GM18867 (cell line): ENCODE measurements around the gene LRBA.
"Not testable (repeated sequence)": the region's sequence is repeated elsewhere in the genome, so short reads cannot be mapped to it uniquely, and the experiment has no call there.

ENCODE experiments used
- ATAC-seq: cut with Tn5 transposase; IDR thresholded peaks from one replicate; pipeline ENCODE4 v1.9.1; 2021; ENCODE audit warnings: mild to moderate bottlenecking, moderate library complexity; ENCODE audit not compliant: unreplicated experiment

LRBA gene

DNA sequence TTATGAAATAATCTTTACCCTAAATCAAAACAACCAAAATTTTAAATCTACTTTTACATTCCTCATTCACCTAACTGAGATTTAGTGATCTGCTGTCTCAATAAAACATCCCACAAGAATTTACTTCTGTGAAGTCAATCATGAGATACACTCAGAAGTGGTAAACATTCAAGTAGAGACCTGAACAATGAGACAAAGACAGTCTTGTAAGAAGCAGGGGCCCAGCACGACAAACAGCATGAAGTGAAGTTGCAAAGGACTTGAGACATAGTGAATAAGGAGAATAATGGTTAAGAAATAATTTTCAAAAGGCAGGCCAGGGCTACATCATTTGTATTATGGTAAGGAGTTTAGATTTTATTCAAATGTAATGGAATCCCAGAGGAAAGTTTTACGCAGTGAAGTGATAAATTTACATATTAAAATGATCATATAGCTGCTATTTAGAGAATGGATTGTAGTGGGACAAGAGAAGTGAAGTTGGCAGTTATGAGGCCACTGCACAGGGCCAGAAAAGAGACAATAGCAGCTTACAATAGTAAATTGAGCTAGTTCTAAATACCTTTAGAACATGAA is 331.2 kb downstream of the LRBA start:
- no peak for ATAC-seq

DNA sequence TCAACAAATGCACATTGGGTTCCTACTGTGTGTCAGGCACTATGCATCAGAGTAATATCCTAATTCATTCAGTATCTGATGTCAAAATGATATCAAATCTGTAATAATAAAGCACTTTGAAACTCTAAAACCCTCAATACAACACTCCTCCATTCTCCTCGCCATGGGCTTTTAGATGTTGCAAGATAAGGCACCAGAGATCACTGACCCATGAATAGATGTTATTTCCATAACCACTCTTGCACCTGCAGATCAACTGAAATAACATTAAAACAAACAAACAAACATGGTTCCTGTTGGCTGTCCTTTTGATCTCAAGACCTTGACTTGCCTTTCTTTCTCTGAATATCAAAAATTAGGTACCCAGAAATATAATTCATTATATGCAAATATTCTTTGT is 333.0 kb downstream of the LRBA start:
- no peak for ATAC-seq

GRCh38 chr4:150681063-150681462 is 334.0 kb downstream of the LRBA start:
- no peak for ATAC-seq

DNA sequence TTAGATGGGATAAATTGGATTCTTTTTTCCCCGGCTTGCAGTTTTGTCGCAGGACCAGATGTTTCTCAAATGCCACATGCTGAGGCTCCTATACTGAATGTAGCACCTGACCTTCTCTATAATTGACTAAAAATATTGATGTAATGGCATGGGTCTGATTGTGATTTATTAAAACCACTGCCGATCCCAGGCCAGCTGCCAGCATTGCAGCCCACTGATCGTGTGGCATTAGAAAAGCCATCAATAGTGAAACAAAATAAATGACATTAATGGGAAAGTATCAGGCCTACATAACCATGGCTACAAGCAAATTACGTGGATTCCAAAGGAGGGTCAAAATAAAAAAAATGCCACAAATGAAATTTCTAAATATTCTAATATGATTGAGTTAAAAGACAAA is 334.4 kb downstream of the LRBA start:
- ATAC-seq, result no peak

DNA sequence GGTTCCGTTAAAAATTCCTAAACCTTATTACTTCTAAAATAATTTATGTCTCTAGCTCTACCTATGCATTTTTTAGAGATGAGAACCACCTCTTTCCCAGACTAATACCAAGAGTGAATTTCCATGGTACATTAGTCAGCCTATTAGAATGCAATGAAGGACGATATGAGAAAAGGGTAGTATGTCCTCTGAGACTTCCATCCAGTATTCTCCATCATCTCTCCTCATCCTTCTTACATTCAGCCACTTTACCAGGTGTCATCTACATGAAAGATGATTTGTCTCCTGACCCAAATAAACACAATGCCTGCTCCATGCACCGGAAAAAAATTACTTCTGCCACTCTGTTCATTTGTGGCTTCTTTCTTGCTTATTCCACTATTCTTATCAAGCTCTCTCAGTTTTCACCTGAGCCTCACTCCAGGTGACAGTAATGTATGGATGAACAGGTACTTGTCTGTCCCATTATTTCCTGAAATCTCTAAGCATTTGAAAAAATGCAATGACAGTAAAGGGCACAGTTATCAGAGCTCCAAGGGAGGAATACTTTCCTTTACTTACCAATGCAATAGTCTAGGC is 335.2 kb downstream of the LRBA start:
- no peak for ATAC-seq

GRCh38 chr4:150679018-150679764 is 335.9 kb downstream of the LRBA start:
- no peak for ATAC-seq

GRCh38 chr4:150673793-150674192 is 341.3 kb downstream of the LRBA start:
- no peak for ATAC-seq

GRCh38 chr4:150668824-150669223 is 346.3 kb downstream of the LRBA start:
- no peak for ATAC-seq

- no peak for ATAC-seq
Observed at GRCh38 chr4:150664935-150665334, 350.1 kb downstream of the LRBA start.

- no peak for ATAC-seq
Observed at GRCh38 chr4:150662686-150663085, 352.4 kb downstream of the LRBA start.

DNA sequence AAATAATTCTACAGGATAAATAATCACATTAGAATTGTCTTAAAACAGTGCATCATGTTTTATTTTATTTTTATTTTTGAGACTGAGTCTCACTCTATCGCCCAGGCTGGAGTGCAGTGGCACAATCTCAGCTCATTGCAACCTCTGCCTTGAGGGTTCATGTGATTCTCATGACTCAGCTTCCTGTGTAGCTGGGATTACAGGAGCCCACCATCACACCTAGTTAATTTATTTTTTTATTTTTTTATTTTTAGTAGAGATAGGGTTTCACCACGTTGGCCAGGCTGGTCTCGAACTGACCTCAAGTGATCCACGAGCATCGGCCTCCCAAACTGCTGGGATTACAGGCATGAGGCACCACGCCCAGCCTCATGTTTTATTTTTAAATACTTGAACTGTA is 353.5 kb downstream of the LRBA start:
- ATAC-seq, result not testable (repeated sequence)

GRCh38 chr4:150658258-150658657 is 356.8 kb downstream of the LRBA start:
- ATAC-seq, result not testable (repeated sequence)

DNA sequence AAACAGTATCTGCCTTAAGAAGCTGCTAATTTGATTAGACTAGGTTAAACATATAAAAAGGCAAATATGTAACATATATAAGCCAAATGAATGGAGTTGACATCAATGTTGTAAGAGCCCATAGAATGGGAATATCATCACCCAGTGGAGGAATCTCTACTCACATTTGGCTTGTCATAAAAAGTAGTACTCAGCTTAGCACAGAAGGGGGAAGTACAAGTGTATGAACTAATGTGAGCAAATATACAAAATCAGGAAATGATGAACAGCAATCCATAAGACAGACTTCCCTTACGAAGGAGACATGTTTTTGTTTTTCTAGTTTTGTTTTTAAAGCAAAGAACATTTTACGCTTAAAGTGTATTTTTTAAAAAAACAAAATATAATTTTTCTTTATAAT is 358.2 kb downstream of the LRBA start:
- no peak for ATAC-seq

DNA sequence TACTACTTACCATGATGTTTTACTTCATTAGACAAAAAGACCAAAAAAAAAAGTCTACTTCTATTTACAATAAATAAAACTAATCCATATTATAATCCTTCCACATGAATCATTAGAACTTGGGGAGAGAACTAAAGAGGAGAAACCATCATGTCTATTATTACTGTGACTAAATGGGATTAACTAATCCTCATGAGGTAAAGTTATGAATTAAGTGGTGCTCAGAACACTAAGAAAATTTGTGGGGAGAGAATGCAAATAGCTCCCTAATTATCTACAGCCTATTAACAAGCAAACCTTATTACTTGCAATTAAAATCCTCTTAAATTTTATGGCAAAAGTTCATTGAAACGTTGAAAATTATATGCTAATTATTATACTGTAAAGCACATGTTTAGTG is 364.3 kb downstream of the LRBA start:
- ATAC-seq, result no peak

DNA sequence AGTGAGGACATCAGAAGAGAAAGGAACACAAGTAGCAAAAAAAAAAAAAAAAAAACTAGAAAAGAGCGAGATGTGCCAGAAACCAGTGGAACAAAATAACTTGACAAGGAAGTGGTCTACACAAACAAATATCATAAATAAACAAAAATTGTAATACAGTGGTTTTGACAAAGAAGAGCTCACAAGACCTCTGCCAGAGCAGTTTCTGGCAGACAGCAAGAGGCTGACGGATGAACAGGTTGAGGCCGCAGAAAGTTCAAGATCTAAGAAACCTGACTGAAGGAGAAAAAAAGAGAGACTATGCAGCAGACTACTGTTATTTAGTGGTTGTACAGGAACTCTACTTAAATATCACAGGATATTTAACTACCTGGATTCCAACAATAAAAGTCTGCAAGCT is 367.0 kb downstream of the LRBA start:
- no peak for ATAC-seq

- no peak for ATAC-seq
Observed at GRCh38 chr4:150647008-150647407, 368.1 kb downstream of the LRBA start.

DNA sequence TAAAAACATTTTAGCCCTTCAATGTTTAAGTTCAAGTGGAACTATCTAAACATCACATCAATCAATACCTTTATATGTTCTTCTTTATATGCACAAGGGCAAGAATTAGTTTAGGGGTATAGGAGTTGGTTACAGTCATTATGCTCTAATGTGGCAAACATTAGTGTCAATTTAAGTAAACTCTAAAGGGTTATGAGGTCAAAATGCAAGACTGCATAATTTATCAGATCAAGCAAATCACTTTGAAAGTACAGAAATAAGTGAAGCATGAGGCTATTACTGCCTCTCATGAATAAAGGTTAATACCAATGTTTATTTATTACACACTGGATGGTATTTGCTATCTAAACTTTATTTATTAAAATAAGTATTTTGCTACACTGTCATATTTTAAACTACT is 373.5 kb downstream of the LRBA start:
- ATAC-seq, result no peak

GRCh38 chr4:150632639-150633038 is 382.4 kb downstream of the LRBA start:
- no peak for ATAC-seq

DNA sequence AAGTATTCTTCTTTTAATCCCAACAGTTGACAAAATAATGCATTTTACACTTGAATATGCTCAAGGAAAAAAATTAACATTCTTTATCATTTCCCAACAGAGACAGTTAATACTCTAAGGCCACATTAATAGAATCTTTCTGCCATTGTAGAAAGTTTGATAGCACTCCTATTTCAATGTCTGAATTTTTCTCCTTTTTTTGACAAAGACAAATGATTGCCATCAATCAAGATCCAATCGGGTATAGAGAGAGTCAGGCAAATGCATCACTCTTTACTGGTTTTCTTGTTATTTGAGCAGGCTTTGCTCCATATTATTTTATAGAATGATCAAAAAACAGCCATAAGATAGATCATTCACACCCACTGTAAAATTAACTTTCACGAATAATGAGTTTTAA is 387.0 kb downstream of the LRBA start:
- no peak for ATAC-seq

- no peak for ATAC-seq
Observed at GRCh38 chr4:150625033-150625432, 390.1 kb downstream of the LRBA start.

DNA sequence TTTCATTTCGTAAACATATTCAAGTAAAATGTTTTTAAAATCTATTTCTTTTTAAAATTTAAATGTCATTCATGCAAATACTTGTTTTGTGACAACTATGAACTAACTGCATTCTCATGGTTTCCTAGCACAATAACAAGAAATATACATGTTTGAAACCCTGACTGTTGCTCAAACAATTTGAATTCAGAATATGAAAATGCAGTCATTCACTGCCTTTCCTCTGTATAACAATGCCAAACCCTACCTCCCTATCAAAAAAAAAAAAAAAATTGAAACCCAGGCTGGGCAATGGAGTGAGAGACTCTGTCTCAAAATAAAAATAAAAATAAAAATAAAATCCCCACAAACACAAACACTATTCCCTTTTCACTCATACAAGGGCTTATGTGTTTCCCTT is 391.0 kb downstream of the LRBA start:
- no peak for ATAC-seq

DNA sequence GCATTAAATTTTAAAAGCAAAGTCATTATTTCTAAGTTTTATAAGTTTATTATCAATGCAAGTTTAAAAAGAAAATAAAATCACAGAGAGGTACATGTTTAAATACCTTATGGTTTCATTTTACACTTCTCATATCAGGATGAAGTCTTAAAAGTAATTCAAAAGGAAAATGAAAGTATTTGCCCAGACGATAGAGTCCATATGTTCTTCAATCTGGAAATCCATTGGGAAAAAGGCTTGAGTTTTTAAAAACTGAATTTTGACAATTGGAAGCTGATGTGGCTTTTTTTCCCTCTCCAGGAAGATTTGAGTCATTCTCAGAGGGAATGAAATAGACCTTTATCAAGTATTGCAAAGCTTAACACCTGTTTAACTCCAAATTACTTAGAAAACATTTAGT is 396.0 kb downstream of the LRBA start:
- no peak for ATAC-seq

- ATAC-seq, result no peak
Observed at GRCh38 chr4:150609131-150609530, 406.0 kb downstream of the LRBA start.
